GM19238 (cell line): ENCODE results near the gene KRTAP10-11.
"Not testable (repeated sequence)": the region's sequence is repeated elsewhere in the genome, so short reads cannot be mapped to it uniquely, and the experiment has no call there.

Source experiments
- DNase-seq: peaks from one replicate; pipeline ENCODE4 v3.0.0; 2011; ENCODE audit warnings: low spot score; ENCODE audit not compliant: insufficient read length

Gene KRTAP10-11

DNA sequence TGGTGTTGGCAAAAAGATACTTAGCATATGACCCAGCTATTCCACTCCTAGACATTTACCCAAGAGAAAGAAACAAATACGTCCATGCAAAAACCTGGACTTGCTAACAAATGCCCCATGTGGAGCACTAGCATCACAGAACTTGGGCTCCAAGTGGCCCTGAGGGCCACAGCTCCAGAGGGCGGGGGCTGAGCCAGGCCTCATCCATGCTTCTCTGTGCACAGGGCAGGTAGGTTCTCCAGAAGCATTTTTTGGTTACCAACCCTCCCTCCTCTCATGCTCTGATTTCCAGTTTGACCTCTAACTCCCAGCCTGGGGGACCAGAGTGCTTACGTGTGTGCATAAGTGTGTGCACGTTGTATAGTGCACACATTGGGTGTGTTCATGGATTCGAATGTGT, 18.5 kb downstream of the KRTAP10-11 start:
- DNase-seq = no peak

DNA sequence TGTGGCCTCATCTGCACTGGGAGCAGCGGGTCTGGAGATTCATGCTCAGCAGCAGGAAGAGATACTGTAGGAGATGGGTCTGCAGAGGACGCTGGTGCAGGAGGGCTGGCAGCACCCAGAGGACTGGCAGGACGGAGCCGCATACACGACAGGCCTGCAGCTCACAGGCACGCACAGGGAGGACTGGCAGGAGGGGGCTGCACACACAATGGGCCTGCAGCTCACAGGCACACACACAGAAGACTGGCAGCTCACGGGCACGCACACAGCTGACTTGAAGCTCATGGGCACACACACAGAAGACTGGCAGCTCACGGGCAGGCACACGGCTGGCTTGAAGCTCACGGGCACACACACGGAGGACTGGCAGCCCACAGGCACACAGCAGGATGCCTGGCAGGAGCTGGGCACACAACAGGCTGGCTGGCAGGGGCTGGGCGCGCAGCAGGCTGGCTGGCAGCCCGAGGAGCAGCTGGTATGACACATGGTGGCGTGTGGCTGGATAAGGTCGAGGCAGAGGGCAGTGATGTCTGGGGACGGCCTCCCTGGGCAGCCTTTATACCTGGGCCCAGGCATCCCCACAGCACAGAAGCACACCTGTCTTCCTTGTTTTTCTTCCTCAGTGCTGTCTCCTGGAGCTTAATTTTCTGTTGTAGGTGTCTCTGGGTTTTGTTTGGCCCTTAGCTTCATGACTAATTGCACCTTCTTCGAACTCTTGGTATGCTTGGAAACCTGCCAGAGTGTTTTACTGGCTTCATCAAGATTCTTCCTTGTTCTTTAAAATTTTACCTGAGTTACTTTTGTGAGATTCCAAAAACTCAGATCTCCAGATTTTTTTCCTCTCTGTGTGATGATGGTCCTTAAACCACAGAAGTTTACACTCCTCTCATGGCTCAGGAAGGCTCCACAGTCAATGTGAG, 20.4 kb downstream of the KRTAP10-11 start, which contains the start of gene KRTAP12-2:
TSS of gene KRTAP12-2 (minus strand) at position 527 of the 920 bp plus-strand sequence. CDS start at position 486, 41 bp downstream.
- no peak for DNase-seq

DNA sequence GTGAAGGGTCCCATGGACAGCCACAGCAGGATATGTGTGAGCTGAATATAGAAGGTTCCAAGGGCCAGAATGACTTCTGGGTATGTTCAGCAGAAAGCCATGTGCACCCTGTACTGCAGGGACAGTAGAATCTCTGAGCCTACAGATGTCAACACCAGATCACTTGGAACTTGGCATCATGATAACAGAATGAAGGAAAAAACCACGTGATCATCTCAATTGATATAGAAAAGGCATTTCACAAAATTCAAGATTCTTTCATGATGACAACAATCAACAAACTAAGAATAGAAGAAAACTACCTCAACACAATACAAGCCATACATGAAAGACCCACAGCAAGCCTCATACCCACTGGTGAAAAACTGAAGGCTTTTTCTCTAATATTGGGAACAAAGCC, 21.4 kb downstream of the KRTAP10-11 start:
- DNase-seq = no peak

DNA sequence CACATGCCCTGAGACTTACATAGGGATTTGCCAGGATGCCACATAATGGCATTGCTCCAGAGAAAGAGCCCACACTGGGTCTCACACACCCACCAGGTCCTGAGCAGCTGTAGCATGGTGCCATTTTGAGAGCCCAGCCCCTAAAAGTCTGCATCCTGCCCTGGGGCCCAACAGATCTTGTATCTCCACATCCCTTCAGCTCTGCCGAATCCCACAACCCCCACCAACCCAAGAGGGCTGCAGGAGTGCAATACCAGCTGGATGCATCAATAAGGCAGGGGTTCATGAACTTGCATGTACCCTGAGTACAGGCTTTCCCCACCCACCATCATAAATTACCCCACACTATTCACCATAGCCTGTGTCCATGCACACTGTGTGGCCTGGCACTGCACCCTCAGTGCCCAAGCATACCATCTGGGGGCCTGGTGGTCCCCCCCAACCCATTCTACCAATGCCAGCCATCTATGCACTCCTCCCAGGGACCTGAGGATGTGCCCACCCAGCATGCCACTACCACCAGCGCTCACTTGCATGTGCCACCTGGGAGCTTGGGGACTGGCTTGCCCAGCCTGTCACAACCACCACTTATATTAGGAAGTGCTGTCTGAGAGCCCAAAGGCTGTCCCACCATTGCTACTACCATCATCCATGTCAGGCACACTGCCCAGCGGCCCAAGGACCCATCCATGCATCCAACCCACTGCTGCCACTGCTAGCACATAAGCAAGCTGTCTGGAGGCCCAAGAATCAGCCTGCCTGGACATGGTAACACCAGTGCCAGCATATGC, 24.6 kb downstream of the KRTAP10-11 start:
- no peak for DNase-seq

DNA sequence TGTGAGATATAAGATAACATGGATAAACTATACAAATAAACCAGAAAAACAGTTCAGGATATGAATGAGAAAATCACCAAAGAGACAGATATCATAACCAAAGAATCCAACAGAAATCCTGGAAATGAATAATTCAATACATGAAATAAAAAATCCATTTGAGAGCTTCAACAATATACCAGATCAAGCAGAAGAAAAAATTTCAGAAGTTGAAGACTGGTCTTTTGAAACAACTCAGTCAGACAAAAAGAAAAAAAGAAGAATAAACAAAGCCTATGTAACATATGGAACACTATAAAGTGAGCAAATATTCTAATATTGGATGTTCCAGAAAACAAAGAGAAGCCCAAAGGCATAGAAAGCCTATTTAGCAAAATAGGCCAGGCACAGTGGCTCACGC, 25.7 kb downstream of the KRTAP10-11 start:
- no peak for DNase-seq

DNA sequence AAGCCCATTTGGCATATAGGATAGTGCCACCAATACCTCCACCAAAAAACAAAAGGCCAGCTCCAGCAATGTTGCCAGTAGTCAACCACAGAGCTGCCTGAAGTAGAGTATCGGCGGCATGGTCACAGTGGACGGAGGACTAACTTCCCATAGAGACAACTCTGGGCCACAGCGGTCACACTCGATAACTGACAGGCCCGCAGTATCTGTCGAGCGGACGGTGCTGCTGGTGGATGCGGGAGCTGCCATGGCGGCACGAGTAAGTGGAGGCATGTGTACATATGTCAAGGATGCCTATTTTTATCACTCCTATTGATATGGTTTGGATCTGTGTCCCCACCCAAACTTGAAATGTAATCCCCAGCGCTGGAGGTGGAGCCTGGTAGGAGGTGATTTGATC, 31.7 kb downstream of the KRTAP10-11 start:
- no peak for DNase-seq

DNA sequence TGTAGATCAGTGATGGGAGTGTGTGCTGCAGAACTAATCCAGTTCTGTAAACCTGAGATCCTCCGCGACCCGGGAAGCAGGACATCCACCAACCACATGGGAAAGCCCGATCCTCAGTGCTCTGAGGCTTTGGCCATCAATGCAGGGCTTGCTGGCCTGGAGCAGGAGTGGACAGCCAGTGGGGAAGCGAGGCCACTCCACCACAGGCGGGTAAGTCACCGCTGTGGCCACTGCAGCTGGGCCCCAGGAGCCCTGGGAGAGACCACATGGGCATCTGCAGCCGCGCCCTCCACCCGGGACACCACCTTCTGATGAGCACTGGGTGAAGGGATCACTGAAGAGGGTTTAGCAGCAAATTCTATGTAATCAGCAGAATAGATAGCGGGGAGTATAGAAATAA, 34.9 kb downstream of the KRTAP10-11 start:
- DNase-seq = no peak

DNA sequence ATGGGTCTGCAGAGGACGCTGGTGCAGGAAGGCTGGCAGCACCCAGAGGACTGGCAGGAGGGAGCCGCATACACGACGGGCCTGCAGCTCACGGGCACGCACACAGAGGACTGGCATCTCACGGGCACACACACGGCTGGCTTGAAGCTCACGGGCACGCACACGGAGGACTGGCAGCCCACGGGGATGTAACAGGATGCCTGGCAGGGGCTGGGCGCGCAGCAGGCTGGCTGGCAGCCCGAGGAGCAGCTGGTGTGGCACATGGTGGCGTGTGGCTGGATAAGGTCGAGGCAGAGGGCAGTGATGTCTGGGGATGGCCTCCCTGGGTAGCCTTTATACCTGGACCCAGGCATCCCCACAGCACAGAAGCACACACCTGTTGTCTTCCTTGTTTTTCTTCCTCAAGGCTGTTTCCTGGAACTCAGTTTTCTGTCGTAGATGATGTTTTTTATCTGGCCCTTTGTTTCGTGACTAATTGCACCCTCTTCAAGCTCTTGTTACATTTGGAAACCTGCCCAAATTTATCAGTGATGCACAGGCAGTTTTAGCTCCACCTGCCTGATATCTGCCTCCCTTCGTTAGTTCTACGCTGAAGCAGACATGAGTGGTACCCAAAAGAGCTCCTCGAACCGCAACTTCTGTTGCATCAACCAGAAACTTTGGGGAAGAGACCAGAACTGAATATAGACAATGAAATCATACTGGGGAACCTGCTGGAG, 35.8 kb downstream of the KRTAP10-11 start, which contains the start of gene KRTAP12-1:
TSS of gene KRTAP12-1 (minus strand) at position 303 of the 719 bp plus-strand sequence. CDS start at position 263, 40 bp downstream.
- DNase-seq = no peak

DNA sequence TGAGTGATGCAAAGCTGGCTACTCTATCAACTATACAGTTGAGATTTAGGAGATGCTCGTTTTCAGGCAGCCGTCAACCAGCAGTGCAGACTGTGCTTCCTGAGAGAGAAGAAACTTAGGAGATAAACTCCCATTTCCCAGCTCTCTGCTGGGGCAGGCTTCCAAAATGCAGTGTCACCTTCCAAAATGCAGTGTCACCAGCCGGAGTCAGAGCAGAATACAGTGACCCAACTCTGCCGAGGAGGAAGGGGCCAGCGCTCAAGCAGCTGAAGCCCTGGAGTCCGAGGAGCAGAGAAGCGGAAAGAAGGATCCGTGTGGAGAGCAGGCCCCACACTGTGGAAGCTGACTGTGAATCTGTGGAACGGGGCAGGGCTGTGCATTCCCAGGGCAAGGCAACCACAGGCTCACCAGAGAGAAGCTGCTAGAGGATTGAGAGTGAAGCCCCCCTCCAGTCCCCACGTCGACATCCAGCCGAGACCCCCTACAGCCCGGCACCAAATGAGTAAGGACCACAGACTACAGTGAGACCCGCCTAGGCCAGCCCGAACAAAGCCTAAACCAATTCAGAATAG, 36.5 kb downstream of the KRTAP10-11 start:
- DNase-seq = no peak

DNA sequence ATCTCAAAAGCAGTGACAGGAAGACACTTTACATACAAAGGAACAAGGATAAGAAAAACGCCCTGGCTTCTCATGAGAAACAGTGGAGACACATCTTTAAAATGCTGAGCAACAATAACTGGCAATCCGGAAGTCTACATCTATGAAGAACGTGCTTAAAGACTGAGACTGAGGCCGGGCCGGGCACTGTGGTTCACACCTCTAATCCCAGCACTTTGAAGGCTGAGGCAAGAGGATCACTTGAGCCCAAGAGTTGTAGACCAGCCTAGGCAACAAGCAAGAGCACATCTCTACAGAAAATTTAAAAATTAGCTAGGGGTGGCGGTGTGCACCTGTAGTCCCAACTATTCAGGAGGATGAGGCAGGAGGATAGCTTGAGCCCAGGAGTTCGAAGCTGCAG, 37.9 kb downstream of the KRTAP10-11 start:
- DNase-seq = no peak

DNA sequence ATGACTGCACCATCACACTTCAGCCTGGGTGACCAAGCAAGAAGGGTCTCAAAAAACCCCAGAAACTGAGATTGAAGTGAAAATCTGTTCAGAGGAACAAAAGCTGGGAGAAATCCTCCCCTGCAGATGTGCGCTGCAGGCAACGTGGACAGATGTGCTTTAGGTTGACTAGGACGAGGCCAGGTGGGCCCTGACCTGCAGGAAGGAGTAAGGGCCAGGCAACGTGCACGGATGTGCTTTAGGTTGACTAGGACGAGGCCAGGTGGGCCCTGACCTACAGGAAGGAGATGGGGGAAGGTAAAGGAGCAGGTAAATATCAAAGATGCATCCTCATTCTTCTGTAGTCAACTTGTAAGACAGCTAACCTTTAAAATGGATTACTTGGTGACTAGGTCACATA, 38.3 kb downstream of the KRTAP10-11 start:
- DNase-seq = no peak

DNA sequence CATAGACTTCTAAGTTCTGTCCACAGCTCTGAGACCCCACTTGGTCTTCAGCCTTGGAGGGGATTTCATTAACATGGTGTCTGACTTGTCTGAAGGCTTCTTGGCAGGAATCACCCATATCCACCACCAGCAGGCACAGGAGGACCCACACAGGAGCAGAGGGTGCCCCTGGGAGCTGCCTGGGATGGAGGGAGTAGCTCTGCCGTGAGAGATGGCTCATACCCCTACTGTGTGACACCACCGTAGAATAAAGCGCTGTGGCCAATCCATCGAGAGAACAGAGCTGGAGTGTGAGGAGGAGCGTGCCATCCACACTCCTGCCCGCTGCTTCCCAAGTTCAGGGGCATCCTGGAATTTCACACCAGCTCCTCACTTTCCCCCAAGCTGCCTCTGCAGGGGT, 38.8 kb downstream of the KRTAP10-11 start:
- not testable (repeated sequence) for DNase-seq

DNA sequence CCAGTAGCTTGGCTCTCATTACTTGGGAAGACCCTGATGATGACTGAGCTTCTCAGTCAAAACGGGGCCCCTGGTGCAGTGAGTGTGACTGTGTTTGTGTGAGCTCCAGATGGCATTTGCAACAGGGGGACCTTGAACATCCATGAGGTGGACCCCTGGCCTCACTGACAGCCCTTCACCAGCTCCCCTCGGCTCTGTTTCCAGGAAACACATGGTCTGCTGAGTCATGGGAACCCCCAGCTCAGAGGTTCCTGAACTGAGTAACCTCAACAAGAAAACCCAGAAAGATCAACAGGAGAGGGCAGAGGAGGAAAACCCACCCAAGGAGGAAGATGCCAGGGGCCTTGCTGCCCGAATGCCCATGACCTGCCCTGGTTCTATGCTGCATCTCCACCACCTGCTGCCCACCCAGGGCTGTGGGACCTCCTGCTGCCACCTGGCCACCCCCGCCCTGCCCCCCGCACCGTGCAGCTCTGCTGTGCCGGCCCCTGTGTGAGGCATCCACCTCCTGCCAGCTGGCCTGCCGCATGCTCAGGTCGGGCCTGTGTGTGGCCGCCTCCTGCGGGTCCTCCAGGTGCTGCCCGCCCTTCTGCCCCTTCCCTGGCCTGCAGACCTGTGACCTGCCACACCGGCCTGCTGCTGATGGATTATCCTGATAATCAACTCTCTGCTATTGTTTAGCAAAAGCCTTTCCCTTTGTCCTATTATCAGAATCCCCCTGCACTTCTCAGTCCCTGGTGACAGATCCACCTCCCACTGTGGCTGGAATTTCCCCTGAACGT, 40.0 kb downstream of the KRTAP10-11 start:
- DNase-seq = no peak

DNA sequence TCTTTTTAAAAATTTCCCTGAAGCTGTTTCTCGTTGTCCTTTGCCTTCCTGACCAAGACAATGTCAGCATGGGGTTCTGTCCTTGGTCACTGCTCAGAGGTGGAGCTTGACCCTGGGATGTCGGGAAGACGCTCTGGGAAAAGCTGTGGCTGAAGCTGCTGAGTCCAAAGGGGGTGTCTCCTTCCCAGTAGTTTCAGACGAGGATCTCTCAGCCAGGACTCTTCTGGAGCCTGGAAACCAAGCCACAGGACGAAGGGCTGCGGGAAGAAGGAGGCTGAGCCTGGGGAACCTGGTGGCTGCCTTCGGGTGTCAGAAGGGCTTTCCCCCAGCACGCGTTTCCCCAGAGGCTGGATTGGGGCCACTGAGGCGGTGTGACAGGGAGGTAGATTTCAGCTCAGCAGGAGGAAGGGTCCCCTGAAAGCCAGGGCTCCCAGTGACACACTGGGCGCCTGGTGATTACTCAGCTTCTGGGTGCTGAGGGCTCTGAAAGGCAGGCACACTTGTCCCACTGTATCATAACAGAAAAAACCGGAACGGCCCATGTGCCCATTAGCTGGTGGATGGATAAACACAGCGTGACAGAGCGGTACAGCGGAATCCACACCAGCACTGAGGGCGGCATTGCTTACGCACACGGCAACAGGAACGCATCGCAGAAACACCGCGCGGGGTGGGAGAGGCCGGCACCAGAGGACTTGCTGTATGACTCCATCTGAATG, 40.8 kb downstream of the KRTAP10-11 start:
- no peak for DNase-seq

DNA sequence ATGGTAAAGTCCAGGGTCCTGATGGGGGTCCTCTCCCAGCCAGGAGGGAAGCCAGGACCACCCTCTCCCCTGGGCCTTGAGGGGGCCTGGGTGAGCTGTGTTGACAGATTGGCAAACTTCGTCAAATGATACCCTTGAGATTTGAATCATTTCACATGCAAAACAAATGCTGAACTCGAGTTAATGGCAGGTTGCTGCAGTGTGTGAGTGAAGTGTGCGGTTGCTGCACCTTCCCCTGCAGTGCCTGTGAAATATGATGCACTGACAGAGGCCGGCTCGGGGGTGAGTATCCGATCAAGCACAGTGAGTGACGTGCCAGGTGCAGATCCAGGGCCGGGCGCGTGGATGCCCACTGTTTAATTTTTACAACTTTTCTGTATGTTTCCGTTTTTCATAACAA, 41.5 kb downstream of the KRTAP10-11 start:
- DNase-seq = no peak

DNA sequence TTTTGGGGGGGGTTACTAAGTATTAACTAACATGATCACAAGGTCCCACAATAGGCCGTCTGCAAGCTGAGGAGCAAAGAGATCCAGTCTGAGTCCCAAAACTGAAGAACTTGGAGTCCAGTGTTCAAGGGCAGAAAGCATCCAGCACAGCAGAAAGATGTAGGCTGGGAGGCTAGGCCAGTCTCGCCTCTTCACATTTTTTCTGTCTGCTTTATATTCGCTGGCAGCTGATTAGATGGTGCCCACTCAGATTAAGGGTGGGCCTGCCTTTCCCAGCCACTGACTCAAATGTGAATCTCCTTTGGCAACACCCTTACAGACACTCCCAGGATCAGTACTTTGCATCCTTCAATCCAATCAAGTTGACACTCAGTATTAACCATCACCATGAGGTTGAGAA, 43.5 kb downstream of the KRTAP10-11 start:
- not testable (repeated sequence) for DNase-seq

DNA sequence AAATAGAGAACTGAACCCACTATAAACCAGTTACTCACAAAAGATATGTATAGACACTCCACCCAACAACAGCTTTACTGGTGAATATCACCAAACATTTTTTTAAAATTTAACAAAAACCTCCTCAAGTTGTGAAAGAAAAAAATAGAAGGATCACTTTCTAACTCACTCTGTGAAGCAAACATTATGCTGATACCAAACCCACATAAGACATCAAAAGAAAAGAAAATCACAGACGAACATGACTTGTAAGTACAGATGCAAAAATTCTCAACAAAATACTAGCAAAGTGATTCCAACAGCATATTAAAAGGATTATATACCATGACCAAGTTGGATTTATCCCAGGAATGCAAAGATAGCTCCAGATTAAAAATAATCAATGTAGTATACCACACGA, 45.5 kb downstream of the KRTAP10-11 start:
- no peak for DNase-seq

DNA sequence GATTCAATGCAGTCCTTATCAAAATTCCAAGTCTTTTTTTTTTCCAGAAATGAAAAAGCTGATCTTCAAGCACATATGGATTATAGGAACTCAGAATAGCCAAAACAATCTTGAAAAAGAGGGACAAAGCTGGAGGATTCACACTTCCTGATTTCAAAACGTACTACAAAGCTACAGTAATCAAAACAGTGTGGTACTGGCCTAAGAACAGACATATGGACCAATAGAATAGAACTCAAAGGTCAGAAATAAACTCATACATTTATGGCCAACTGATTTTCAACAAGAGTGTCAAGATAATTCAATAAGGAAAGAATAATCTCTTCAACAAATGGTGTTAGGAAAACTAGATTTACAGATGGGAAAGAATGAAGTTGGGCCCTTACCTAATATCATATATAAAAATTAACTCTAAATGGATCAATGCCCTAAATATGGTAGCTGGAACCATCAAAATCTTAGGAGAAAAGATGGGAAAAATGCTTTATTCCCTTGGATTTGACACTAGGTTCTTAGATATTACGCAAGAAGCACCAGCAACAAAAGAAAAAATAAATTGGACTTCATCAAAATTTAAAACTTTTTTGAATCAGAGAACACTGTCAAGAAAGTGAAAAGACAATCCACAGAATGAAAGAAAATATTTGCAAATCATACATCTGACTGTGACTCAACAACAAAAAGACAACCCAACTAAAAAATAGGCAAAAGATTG, 46.7 kb downstream of the KRTAP10-11 start:
- DNase-seq = no peak

DNA sequence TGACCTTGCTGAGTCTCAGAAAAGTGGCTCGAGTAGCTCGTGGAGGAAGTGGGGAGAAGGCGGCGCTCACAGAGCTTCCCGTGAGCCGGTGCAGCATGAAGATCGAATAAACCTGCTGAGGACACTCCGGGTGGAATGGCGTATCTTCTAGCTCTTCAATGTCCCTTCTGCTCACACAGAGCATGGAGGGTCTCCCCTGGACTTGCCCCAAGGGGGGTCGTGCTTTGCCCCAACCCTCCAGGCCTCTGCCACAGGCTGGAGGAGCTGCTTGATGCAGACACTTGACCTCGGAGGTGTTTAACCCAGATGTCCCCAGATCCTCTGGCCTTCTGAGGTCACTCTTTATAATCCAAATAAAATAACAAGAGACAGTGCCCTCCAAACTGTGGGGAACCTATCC, 48.6 kb downstream of the KRTAP10-11 start:
- no peak for DNase-seq
